Stimulated activated CD8-positive, alpha-beta memory T cell treated with anti-CD3 and anti-CD28 coated beads, Interleukin-4, amount 100 ng/mL, for 4 hours (primary cell): Measurements from ENCODE around the gene PSMC2.
A peak's percentile ranks its signal among the peaks of the same experiment; 100 is the strongest.

Source experiments
- DNase-seq, 2 donors: peaks; one replicate each; pipeline ENCODE4 v3.0.0-alpha.2; 2020; ENCODE audit warnings: low read depth in 2 of 2, low spot score in 1 of 2

Gene PSMC2

GRCh38 chr7:103347507-103348267, at the start of gene PSMC2:
PSMC2 (plus strand) TSS chr7:103347643; CDS start chr7:103347712, 69 bp downstream.
- DNase-seq, result peak; percentile 63 to 66

- no peak for DNase-seq
Measured at GRCh38 chr7:103297837-103298179, 49.6 kb upstream of the PSMC2 start.

GRCh38 chr7:103299660-103300059, 47.8 kb upstream of the PSMC2 start:
- no peak for DNase-seq

GRCh38 chr7:103301441-103301840, 46.0 kb upstream of the PSMC2 start:
- no peak for DNase-seq

- no peak for DNase-seq
Measured at GRCh38 chr7:103307503-103308231, 39.8 kb upstream of the PSMC2 start.

- DNase-seq, result no peak
Measured at GRCh38 chr7:103314852-103315251, 32.6 kb upstream of the PSMC2 start.

GRCh38 chr7:103316380-103316941, 31.0 kb upstream of the PSMC2 start:
- no peak for DNase-seq

- no peak for DNase-seq
Measured at GRCh38 chr7:103317009-103317408, 30.4 kb upstream of the PSMC2 start.

- DNase-seq, result no peak
Measured at GRCh38 chr7:103325744-103326143, 21.7 kb upstream of the PSMC2 start.

GRCh38 chr7:103336761-103337160, 10.7 kb upstream of the PSMC2 start:
- DNase-seq, result no peak

- DNase-seq, result no peak
Measured at GRCh38 chr7:103338864-103339263, 8.6 kb upstream of the PSMC2 start.

GRCh38 chr7:103341466-103341865, 6.0 kb upstream of the PSMC2 start:
- DNase-seq, result no peak

GRCh38 chr7:103343332-103343731, 4.1 kb upstream of the PSMC2 start:
- no peak for DNase-seq

GRCh38 chr7:103343758-103344452, 3.5 kb upstream of the PSMC2 start:
- peak; percentile 9 to 29 for DNase-seq

- peak; percentile 69 to 79 for DNase-seq
Measured at GRCh38 chr7:103344453-103345149, 2.8 kb upstream of the PSMC2 start, which contains the start of gene DNAJC2. DNAJC2 (minus strand) TSS chr7:103344767; CDS start chr7:103344622, 145 bp downstream.

- no peak for DNase-seq
Measured at GRCh38 chr7:103346396-103346795, 1.0 kb upstream of the PSMC2 start.

GRCh38 chr7:103348452-103348851, 1.0 kb downstream of the PSMC2 start:
- no peak for DNase-seq

- no peak for DNase-seq
Measured at GRCh38 chr7:103348959-103349358, 1.5 kb downstream of the PSMC2 start.

GRCh38 chr7:103349805-103350204, 2.4 kb downstream of the PSMC2 start:
- DNase-seq, result no peak

- DNase-seq, result no peak
Measured at GRCh38 chr7:103369432-103369831, 22.0 kb downstream of the PSMC2 start.
